DOHH2 (cell line): ENCODE measurements around the gene GNB3.

ENCODE experiments used
- CTCF ChIP-seq: fragments of 200-600 bp; sonication (generic); IDR thresholded peaks from one replicate; pipeline ENCODE4 v1.5.1; 2014; ENCODE audit warnings: antibody characterized with exemption, mild to moderate bottlenecking, low read depth, low read length; ENCODE audit not compliant: poor library complexity, severe bottlenecking
- EZH2phosphoT487 ChIP-seq: fragments of 200-600 bp; sonication (generic); IDR thresholded peaks from 2 replicates; pipeline ENCODE4 v1.6.1; 2017; ENCODE audit warnings: borderline replicate concordance, mild to moderate bottlenecking, antibody characterized with exemption, low read length, moderate library complexity, mixed read lengths

- no peak for TF ChIP-seq CTCF
- TF ChIP-seq EZH2phosphoT487: no peak
These were observed 27.4 kb upstream of the GNB3 start for GRCh38 chr12:6813363-6813762.
